Sigmoid colon (tissue), 7 donors: Measurements from ENCODE around the gene C5orf46. TPM values are rescaled to one million over a fixed set of nuclear protein-coding genes. Genes with fewer than 3 reads are reported as not detected.

Experiments
- DNase-seq: peaks from one replicate; pipeline ENCODE4 v3.0.0-alpha.2; 2019
- H3K27ac ChIP-seq, 4 donors: fragments of 200-600 bp; sonication (generic); one replicate each; pipeline ENCODE4 v1.5.1; 2016 to 2019; ENCODE audit warnings: mild to moderate bottlenecking in 1 of 4
- H3K27me3 ChIP-seq, 3 donors: fragments of 200-600 bp; sonication (generic); one replicate each; pipeline ENCODE4 v1.5.1; 2019; ENCODE audit warnings: mild to moderate bottlenecking in 1 of 3
- H3K36me3 ChIP-seq, 4 donors: fragments of 200-600 bp; sonication (generic); one replicate each; pipeline ENCODE4 v1.5.1; 2016 to 2019
- H3K4me1 ChIP-seq, 4 donors: fragments of 200-600 bp; sonication (generic); one replicate each; pipeline ENCODE4 v1.5.1; 2017 to 2019
- H3K4me3 ChIP-seq, 4 donors: fragments of 200-600 bp; sonication (generic); one replicate each; pipeline ENCODE4 v1.5.1; 2017 to 2019; ENCODE audit warnings: mild to moderate bottlenecking in 2 of 4, moderate library complexity in 1 of 4
- H3K9me3 ChIP-seq, 4 donors: fragments of 200-600 bp in 3 of 4; sonication (generic) in 3 of 4; one replicate each; pipeline versions ENCODE4 v1.5.1 to v1.6.1; 2013 to 2019
- EP300 ChIP-seq, 4 donors: sonication (generic); formaldehyde crosslinking; IDR thresholded peaks; one replicate each; pipeline ENCODE4 v1.6.1; 2017; ENCODE audit warnings: antibody characterized with exemption in 4 of 4
- POLR2A ChIP-seq, 2 donors: fragments of 450-650 bp; IDR thresholded peaks; one replicate each; pipeline ENCODE4 v1.6.1; 2016; ENCODE audit warnings: antibody characterized with exemption in 2 of 2, mild to moderate bottlenecking in 2 of 2, moderate library complexity in 2 of 2
- POLR2AphosphoS5 ChIP-seq, 4 donors: sonication (generic); formaldehyde crosslinking; IDR thresholded peaks; one replicate each; pipeline ENCODE4 v1.6.1; 2017; ENCODE audit warnings: antibody characterized with exemption in 4 of 4
- WGBS, 2 donors: extraction: QIAGEN DNeasy Blood & Tissue Kit; methylation state at CpG; one replicate each; pipeline ENCODE4 v1.1.7; 2013; 5-methylcytosine and 5-hydroxymethylcytosine counted together
- intact Hi-C: fragments of 100-400 bp; cut with DNase I; formaldehyde crosslinking; loops from one replicate; pipeline ENCODE4 v1.15.1; 2023
- polyA plus RNA-seq, 3 donors: library from polyadenylated mRNA; stranded (reverse); fragments of 200-250 nt; gene quantifications; one replicate each; pipeline ENCODE4 v1.2.3, GENCODE V29; 2013
- total RNA-seq, 4 donors: library from RNA; depleted of rRNA; stranded (reverse); fragments of >200 nt; gene quantifications; one replicate each; pipeline ENCODE4 v1.1.0, GENCODE V29; 2016
- TF ChIP-seq, protein P1 (sequence below), 4 experiments: fragments of 450-650 bp in 3 of 4; fragments of 200-600 bp in 1 of 4; IDR thresholded peaks; one replicate each; pipeline ENCODE4 v1.5.1; 2016 to 2019; ENCODE audit warnings: antibody characterized with exemption in 4 of 4, mild to moderate bottlenecking in 3 of 4, moderate library complexity in 2 of 4
- donor health status: healthy with polysubstance abuse.
- donor health status: Bipolar disorder and iron deficiency.
- donor health status: healthy.

C5orf46 gene
- total and polyA plus RNA-seq, 7 donors: not detected

DNA sequence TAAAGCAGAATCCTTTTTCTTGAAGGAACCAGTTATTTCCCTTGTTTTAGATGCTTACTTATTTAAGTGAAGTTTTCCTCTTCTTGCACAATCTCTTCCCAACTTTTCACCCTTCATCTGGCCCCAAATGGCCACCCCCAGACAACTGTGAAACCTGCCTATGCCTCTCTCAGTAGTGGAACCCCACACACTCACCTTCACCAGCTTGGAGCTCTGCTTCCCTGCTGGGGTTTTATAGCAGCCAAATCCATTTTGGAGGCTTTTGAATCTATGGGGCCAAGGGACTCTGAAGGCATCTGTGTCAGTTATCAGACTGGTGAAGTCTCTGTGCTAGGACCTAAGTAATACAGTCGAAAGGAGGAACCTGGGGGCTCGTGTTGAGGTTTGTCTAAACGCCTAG lies 52.0 kb downstream of the C5orf46 start:
- 74 to 94% methylated on average over 3 of the region's 3 CpGs for WGBS, 2 donors
- H3K4me3 ChIP-seq: no peak overlapping the region
- no peaks in the 10 kb centered on the region for H3K4me1 ChIP-seq
- no peak overlapping the region for H3K27ac ChIP-seq
- no peaks in the 10 kb centered on the region for H3K36me3 ChIP-seq
- no peak for DNase-seq
- no peaks in the 10 kb centered on the region for H3K9me3 ChIP-seq
- TF ChIP-seq POLR2AphosphoS5 (IDR thresholded peaks at IDR 0.05): no peak
- TF ChIP-seq, protein P1, sequence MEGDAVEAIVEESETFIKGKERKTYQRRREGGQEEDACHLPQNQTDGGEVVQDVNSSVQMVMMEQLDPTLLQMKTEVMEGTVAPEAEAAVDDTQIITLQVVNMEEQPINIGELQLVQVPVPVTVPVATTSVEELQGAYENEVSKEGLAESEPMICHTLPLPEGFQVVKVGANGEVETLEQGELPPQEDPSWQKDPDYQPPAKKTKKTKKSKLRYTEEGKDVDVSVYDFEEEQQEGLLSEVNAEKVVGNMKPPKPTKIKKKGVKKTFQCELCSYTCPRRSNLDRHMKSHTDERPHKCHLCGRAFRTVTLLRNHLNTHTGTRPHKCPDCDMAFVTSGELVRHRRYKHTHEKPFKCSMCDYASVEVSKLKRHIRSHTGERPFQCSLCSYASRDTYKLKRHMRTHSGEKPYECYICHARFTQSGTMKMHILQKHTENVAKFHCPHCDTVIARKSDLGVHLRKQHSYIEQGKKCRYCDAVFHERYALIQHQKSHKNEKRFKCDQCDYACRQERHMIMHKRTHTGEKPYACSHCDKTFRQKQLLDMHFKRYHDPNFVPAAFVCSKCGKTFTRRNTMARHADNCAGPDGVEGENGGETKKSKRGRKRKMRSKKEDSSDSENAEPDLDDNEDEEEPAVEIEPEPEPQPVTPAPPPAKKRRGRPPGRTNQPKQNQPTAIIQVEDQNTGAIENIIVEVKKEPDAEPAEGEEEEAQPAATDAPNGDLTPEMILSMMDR (IDR thresholded peaks at IDR 0.05): no peak
- TF ChIP-seq EP300 (IDR thresholded peaks at IDR 0.05): no peak
- TF ChIP-seq POLR2A (IDR thresholded peaks at IDR 0.05): no peak
- no peaks in the 10 kb centered on the region for H3K27me3 ChIP-seq
- intact Hi-C loops: no loop called here

DNA sequence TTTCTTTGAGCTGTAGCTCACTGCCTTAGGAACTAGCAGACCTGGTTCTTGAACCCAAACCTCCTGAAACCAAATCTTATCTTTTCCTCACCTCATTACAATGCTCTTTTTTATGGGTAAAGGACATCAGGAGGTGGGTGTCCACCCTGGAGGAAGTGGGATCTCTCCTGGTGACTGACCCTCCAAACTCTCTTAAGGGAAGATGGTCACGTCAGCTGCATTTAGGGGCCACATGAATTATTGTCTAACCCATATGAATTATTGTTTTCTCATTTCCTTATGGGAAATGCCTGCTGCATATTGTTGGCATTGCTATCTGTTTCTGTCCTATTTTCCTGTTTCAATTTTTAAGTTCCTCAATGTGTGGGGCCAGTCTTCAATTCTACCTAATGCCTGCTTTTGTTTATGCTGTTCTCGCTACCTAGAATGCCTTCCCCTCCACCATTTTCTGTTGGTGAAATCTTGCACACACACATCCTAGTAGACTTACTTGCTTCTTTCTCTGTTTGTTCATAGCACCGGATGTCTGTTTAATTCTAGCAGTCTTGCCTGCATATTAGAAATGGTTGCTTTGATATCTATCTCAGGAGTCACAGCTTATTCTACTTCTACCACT lies 52.9 kb downstream of the C5orf46 start:
- H3K4me1 ChIP-seq: no peaks in the 10 kb centered on the region
- TF ChIP-seq, protein P1 (IDR thresholded peaks at IDR 0.05): no peak
- TF ChIP-seq EP300 (IDR thresholded peaks at IDR 0.05): no peak
- TF ChIP-seq POLR2A (IDR thresholded peaks at IDR 0.05): no peak
- no peak for TF ChIP-seq POLR2AphosphoS5 (IDR thresholded peaks at IDR 0.05)
- H3K4me3 ChIP-seq: no peak overlapping the region
- no peak for DNase-seq
- intact Hi-C loops: no loop called here
- no peaks in the 10 kb centered on the region for H3K27me3 ChIP-seq
- no peaks in the 10 kb centered on the region for H3K36me3 ChIP-seq
- 67 to 79% methylated on average over 3 of the region's 3 CpGs for WGBS, 2 donors
- no peaks in the 10 kb centered on the region for H3K9me3 ChIP-seq
- H3K27ac ChIP-seq: no peak overlapping the region

DNA sequence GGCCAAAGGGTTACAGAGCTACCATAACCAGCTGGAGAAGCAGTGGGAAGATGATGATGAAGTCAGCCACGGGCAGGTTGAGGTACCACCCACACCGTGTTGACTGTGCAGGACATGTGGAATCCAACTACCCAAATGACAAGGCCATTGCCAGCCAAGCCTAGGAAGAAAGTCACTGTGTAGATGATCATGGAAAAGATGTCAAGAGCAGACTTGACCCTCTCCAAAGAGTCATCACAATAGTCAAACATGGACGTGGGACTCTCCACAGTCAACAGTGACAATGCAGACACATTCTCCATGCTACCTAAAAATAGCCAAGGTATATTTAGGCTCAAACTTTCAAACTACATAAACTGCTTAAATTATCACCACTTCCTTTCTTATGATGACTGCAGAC lies 54.0 kb downstream of the C5orf46 start:
- H3K9me3 ChIP-seq: no peaks in the 10 kb centered on the region
- no peaks in the 10 kb centered on the region for H3K36me3 ChIP-seq
- H3K27ac ChIP-seq: no peak overlapping the region
- H3K27me3 ChIP-seq: no peaks in the 10 kb centered on the region
- intact Hi-C loops: no loop called here
- no peaks in the 10 kb centered on the region for H3K4me1 ChIP-seq
- no peak for DNase-seq
- TF ChIP-seq POLR2A (IDR thresholded peaks at IDR 0.05) (no peak), POLR2AphosphoS5 (IDR thresholded peaks at IDR 0.05) (no peak), EP300 (IDR thresholded peaks at IDR 0.05) (no peak)
- TF ChIP-seq, protein P1 (IDR thresholded peaks at IDR 0.05): no peak
- H3K4me3 ChIP-seq: no peak overlapping the region
- WGBS, 2 donors: 61 to 66% methylated on average over 3 of the region's 3 CpGs

DNA sequence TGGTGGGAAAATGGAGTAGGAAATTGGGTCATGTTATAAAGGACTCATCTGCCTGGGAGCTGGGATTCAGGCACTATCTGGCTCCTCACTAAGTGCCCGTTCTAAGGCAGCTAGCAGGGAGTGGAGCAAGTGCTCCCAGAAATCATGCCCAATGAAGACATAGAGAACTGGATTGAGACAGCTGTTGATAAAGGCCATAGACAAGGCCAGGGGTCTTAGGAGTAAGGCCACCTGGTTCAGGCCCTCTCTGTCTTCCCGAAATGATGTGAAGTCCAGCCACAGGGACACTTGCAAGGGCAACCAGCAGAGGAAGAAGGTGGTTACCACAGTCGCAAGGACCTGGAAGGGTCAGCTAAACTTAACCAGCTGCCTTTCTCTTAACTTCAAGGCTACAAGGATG lies 54.8 kb downstream of the C5orf46 start:
- H3K9me3 ChIP-seq: no peaks in the 10 kb centered on the region
- no peak for DNase-seq
- H3K4me1 ChIP-seq: no peaks in the 10 kb centered on the region
- H3K36me3 ChIP-seq: no peaks in the 10 kb centered on the region
- no peaks in the 10 kb centered on the region for H3K27me3 ChIP-seq
- 92 to 96% methylated on average over 3 of the region's 3 CpGs for WGBS, 2 donors
- no peak overlapping the region for H3K27ac ChIP-seq
- no peak overlapping the region for H3K4me3 ChIP-seq
- intact Hi-C loops: no loop called here
- TF ChIP-seq POLR2AphosphoS5 (IDR thresholded peaks at IDR 0.05): no peak
- no peak for TF ChIP-seq POLR2A (IDR thresholded peaks at IDR 0.05)
- no peak for TF ChIP-seq EP300 (IDR thresholded peaks at IDR 0.05)
- TF ChIP-seq, protein P1 (IDR thresholded peaks at IDR 0.05): no peak

DNA sequence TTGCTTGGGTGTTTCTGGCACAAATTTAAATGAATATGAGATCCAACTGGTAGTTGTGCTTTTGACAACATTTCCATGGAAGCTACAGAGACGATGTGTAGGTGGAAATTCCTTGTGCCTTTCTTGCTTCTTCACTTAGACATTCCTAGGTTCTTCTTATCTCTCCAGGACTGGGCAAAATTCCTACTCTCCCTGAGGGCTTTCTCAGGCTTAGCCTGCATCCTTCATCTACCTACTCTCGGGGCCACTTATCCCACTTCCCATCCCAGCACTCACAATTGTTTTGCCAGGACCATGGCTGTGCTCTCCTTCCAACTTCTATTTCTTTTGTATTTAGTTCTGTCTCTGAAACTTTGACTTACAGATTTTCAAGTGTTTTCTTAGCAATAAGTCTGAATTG lies 57.1 kb downstream of the C5orf46 start:
- no peak overlapping the region for H3K27ac ChIP-seq

More for the DNA sequence above, 57.1 kb downstream of the C5orf46 start:
- WGBS, 2 donors: 69 to 88% methylated on average over 2 of the region's 2 CpGs
- Histone ChIP-seq H3K4me3 (no peak overlapping the region), H3K27me3 (no peaks in the 10 kb centered on the region), H3K4me1 (no peaks in the 10 kb centered on the region), H3K9me3 (no peaks in the 10 kb centered on the region), H3K36me3 (no peaks in the 10 kb centered on the region)
- intact Hi-C loops: no loop called here
- TF ChIP-seq EP300 (IDR thresholded peaks at IDR 0.05): no peak
- DNase-seq: no peak
